Fibroblast of pulmonary artery (primary cell): ENCODE data around the gene SLC5A11.

Experiments used
- DNase-seq: peaks from one replicate; pipeline ENCODE4 v3.0.0-alpha.2; 2010; ENCODE audit warnings: low read depth
- H3K4me3 ChIP-seq: replicated peaks from 2 replicates; pipeline ENCODE4 v1.5.1; 2011; ENCODE audit warnings: low read depth, mild to moderate bottlenecking, control low read depth, low read length, moderate library complexity
- TF ChIP-seq, protein P1 (sequence below): IDR thresholded peaks from 2 replicates; pipeline ENCODE4 v1.5.1; 2011; ENCODE audit warnings: mild to moderate bottlenecking, control low read depth, low read length, inconsistent platforms; ENCODE audit errors: missing control alignments

SLC5A11 gene

DNA sequence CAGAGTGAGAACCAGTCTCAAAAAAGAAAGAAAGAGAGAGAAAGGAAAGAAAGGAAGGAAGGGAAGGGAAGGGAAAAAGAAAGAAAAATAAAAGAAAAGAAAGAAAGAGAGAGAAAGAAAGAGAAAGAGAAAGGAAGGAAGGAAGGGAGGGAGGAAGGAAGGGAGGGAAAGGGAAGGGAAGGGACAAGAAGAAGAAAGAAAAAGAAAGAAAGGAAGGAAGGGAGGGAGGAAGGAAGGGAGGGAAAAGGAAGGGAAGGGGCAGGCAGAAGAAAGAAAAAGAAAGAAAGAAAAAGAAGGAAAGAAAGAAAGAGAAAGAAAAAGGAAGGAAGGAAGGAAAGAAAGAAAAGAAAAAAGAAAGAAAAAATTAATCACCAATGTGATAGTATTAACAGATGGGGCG lies 15.7 kb downstream of the SLC5A11 start:
- DNase-seq = no peak
- no peak overlapping the region for H3K4me3 ChIP-seq
- TF ChIP-seq, protein P1, sequence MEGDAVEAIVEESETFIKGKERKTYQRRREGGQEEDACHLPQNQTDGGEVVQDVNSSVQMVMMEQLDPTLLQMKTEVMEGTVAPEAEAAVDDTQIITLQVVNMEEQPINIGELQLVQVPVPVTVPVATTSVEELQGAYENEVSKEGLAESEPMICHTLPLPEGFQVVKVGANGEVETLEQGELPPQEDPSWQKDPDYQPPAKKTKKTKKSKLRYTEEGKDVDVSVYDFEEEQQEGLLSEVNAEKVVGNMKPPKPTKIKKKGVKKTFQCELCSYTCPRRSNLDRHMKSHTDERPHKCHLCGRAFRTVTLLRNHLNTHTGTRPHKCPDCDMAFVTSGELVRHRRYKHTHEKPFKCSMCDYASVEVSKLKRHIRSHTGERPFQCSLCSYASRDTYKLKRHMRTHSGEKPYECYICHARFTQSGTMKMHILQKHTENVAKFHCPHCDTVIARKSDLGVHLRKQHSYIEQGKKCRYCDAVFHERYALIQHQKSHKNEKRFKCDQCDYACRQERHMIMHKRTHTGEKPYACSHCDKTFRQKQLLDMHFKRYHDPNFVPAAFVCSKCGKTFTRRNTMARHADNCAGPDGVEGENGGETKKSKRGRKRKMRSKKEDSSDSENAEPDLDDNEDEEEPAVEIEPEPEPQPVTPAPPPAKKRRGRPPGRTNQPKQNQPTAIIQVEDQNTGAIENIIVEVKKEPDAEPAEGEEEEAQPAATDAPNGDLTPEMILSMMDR = no peak

DNA sequence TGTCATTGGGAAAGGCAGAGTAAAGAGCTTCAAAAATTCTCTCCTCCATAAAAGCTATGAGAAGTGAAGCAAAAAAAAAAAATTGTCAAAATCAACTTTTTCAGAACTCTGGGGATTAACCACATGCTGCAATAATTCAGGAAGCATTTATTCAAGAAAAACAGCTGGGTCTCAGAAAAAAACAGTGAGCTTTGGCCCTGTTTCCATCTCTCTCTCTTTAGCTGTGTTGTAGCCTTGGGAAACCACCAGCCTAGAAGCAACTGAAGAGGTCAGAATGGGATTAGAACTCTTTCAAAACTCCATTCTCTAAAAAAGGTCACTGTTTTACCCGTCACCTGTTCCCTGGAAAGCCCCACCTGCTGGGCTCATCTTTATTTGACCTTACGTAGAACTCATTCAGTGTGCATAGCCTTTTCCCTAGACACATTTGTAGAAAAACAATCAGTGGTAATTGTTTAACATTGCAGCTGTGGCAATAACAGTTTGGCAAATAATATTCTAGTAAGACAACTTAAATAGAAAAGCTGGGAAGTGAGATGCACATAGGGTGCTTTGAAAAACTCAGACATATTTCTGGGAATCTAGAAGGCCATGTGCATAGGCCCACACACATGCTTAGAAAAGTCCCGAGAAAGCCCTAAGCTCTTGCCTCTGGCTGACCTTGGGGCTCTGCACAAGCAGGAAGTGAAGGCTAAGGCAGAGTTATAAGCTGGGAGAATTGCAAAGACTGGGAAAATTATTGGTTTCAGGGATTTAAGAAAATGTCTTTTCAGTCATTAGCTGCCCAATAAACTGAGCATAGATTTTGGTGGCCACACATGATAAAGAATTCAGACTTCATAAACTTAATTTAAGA lies 18.0 kb downstream of the SLC5A11 start:
- no peak for DNase-seq
- no peak overlapping the region for H3K4me3 ChIP-seq
- TF ChIP-seq, protein P1 = no peak

DNA sequence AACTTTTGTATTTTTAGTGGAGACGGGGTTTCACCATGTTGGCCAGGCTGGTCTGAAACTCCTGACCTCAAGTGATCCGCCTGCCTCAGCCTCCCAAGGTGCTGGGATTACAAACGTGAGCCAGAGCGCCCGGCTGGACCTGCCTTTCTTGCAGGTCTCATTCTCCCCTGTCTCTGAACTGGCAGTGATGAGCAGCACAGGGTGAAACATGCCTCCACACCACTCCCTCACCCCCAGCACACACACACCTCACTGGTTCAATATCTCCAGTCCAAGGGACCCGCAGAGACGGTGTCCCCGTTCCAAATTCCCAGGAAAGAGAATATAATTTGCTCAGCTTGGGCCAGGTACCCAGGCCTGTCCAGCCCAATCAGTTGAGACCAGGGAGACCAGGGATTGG lies 23.3 kb downstream of the SLC5A11 start:
- H3K4me3 ChIP-seq = no peak overlapping the region
- no peak for DNase-seq
- TF ChIP-seq, protein P1 = no peak

DNA sequence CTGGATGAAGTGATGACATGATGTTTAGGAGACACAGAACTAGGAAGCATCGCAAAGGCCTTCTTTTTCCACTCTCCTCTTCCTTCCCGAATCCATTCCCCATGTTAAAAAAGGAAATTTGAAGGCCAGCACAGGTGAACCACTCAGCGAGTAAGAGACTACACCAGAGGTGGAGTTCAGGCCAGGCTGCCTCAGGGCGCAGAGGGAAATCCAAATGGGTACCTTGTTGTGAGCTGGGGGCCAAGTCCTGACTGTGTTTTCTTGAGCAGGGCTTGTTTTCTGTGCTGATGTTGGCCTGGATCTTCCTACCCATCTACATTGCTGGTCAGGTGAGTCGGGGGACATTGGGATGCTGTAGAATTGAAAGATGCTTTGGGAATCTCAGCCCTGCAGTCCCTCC lies 26.1 kb downstream of the SLC5A11 start:
- H3K4me3 ChIP-seq = no peak overlapping the region
- DNase-seq = no peak
- TF ChIP-seq, protein P1 = no peak

DNA sequence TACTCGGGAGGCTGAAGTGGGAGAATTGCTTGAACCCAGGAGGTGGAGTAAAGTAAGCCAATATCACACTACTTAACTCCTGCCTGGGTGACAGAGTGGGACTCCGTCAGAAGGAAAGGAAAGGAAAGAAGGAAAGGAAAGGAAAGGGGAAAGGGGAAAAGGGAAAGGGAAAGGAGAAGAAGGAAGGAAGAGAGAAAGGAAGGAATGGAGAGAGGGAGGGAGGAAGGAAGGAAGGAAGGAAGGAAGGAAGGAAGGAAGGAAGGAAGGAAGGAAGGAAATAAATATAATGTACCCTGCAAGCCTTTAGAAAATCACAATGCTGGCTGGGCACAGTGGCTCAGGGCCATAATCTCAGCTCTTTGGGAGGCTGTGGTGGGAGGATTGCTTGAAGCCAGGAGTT lies 27.3 kb downstream of the SLC5A11 start:
- DNase-seq = no peak
- no peak overlapping the region for H3K4me3 ChIP-seq
- TF ChIP-seq, protein P1 = no peak

DNA sequence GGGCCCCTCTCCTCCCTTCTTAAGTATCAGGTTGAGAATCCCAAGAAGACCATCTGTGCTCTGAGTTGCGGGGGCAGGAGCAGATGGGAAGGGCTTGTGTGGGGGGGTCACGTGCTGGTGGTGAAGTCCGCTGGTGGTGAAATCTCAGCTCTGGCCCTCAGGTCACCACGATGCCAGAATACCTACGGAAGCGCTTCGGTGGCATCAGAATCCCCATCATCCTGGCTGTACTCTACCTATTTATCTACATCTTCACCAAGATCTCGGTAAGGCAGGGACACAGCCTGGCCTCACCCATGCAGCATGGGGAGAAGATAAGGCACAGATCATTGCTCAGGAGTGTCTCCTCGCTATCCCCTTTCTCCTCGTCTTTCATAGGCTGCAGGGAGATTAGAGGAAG lies 29.7 kb downstream of the SLC5A11 start:
- DNase-seq = no peak
- TF ChIP-seq, protein P1 = no peak
- no peak overlapping the region for H3K4me3 ChIP-seq

DNA sequence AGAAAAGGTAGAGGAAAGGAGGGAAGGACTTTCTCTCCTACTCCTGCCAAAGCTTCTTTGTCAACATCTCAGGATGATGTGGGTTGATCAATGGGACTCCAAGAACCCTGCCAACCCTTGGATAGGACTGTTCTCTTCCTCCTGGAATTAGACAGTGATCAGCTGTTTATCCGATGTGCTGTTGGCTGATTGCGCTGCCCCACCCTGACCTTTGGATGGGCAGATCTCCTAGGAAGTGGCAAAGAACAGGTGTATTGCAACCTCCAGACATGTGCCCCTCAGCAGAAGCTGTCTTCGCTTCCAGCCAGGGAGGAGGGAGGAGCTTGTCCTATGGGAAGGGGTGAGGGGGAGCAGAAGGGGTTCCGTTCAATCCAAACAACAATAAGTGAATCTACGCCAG lies 30.5 kb downstream of the SLC5A11 start:
- no peak overlapping the region for H3K4me3 ChIP-seq
- no peak for DNase-seq
- TF ChIP-seq, protein P1 = no peak
